ENCODE measurements around the gene PHGDH. TPM values are rescaled to one million over a fixed set of nuclear protein-coding genes. Genes with fewer than 3 reads are reported as not detected.

The PHGDH gene
- 10 to 100 TPM in 1 of 6 donors, 1 to 10 TPM in 4, not detected in 1; 2.4 to 11.3 (median 2.7) TPM for polyA plus RNA-seq (ENCODE audit: low read depth in 6 of 6)

DNA sequence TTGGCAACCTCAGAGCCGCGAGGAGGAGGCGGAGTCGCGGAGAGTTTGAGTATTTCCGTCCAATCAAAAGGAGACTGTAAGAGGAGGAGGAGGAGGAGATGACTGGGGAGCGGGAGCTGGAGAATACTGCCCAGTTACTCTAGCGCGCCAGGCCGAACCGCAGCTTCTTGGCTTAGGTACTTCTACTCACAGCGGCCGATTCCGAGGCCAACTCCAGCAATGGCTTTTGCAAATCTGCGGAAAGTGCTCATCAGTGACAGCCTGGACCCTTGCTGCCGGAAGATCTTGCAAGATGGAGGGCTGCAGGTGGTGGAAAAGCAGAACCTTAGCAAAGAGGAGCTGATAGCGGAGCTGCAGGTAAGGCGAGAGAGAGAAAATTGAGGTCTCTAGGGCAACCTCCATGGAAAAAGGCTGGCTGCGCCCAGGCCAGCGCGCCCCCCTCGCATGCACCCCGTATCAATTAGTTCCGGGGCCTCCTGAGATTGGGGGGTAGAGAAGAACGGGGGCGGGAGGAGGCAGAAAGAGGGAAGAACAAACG lies at the start of gene PHGDH:
PHGDH (plus strand) TSS at position 131 of the 538 bp plus-strand sequence; CDS start at position 220, 89 bp downstream.
- Mint-ChIP-seq H3K27me3 (peaks cover 4 to 30% (median 27%) of the 10 kb centered on the region in 3 donors), H3K36me3 (peaks cover 0 to 3% of the 10 kb centered on the region in 2 donors), H3K9me3 (peaks cover 0 to 3% (median 0%) of the 10 kb centered on the region in 7 donors), H3K4me1 (peaks cover 19 to 27% (median 20%) of the 10 kb centered on the region in 3 donors), H3K27ac (peak within 1 kb of the TSS in 3 of 6 donors; percentile 49 to 88 (median 77)), H3K4me3 (peak within 1 kb of the TSS; percentile 85 to 95 (median 93))
- DNase-seq (peak; percentile 17), ATAC-seq (ENCODE audit: low read depth in 2 of 2) (peak; percentile 66 to 68)

DNA sequence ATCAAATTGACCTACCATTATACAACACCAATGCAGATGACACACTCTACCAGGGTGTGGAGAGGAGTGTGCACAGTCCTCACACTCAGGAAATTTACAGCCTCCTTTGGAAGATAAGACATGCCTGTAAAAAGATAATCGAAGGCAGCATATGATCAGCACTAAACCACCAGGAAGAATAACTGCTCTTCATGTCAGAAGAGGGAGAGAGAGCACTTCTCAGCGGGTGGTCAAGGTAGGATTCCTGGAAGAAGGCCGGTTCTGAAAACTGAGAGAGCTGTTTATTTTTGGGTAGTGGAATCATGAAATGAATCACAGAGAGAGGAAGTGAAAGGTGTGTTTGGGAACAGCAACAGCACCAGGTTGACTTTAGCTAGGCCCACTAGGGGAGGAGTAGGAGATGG lies 49.7 kb upstream of the PHGDH start:
- H3K4me3 Mint-ChIP-seq = no peak overlapping the region
- H3K27ac Mint-ChIP-seq = no peak overlapping the region
- no peaks in the 10 kb centered on the region for H3K4me1 Mint-ChIP-seq
- no peaks in the 10 kb centered on the region for H3K36me3 Mint-ChIP-seq
- no peak for ATAC-seq (ENCODE audit: low read depth in 2 of 2)
- no peak for DNase-seq
- H3K27me3 Mint-ChIP-seq = peaks cover 3 to 35% (median 30%) of the 10 kb centered on the region in 3 donors
- no peaks in the 10 kb centered on the region for H3K9me3 Mint-ChIP-seq

DNA sequence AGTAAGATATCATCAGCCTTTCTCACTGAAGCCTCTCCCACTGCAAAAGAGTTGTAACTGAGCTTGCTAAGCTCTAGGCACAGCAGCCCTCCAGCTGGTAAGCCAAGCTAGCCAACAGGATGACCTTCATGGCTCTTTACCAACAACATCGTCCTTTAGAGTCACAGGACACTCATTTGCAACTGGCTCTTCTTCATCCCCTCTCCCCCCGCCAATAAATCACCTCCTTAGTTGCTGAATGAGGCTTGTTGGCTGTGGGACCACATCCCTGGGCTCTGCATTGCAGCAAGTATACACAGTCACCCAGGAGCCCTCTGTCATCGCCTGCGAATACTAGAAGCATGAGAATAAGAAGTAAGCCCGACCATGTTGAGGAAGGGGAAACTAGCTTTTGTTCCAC lies 47.7 kb upstream of the PHGDH start:
- H3K36me3 Mint-ChIP-seq = no peaks in the 10 kb centered on the region
- no peak overlapping the region for H3K27ac Mint-ChIP-seq
- ATAC-seq (ENCODE audit: low read depth in 2 of 2) (no peak), DNase-seq (no peak)
- no peak overlapping the region for H3K4me3 Mint-ChIP-seq
- peaks cover 0 to 31% (median 26%) of the 10 kb centered on the region in 3 donors for H3K27me3 Mint-ChIP-seq
- no peaks in the 10 kb centered on the region for H3K9me3 Mint-ChIP-seq
- H3K4me1 Mint-ChIP-seq = no peaks in the 10 kb centered on the region

DNA sequence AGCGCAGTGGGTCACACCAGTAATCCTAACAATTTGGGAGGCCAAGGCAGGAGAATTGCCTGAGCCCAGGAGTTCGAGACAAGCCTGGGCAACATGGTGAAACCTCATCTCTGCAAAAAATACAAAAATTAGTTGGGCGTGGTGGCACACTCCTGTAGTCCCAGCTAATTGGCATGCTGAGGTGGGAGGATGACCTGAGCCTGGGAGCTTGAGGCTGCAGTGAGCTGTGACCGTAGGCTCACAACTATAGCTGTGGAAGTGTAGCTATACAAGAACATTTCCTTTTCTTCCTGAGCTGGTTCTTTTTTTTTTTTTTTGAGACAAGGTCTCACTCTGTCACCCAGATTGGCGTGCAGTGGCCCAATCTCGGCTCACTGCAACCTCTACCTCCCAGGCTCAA lies 44.6 kb upstream of the PHGDH start:
- no peak for ATAC-seq (ENCODE audit: low read depth in 2 of 2)
- H3K27ac Mint-ChIP-seq = no peak overlapping the region
- no peaks in the 10 kb centered on the region for H3K36me3 Mint-ChIP-seq
- H3K9me3 Mint-ChIP-seq = no peaks in the 10 kb centered on the region
- no peaks in the 10 kb centered on the region for H3K4me1 Mint-ChIP-seq
- DNase-seq = no peak
- H3K4me3 Mint-ChIP-seq = no peak overlapping the region
- peaks cover 7 to 24% (median 17%) of the 10 kb centered on the region in 3 donors for H3K27me3 Mint-ChIP-seq

DNA sequence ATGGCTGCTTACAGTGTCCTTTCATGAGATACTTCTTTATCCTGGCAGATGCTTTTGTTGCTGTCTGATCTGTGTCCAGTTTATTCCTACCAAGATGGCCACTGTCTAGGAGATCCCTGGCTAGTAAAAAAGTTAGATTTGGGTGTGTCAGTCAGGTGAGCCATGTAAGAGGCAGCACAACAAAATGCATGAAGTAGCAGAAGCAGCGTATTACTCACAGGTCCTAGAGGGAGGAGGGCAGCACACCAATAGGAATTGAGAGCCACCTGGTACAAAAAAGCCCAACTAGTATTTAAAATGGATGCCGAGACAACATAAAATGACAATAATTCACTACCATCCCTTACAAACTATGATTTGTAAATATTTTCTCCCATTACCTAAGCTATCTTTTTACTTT lies 40.8 kb upstream of the PHGDH start:
- DNase-seq (no peak), ATAC-seq (ENCODE audit: low read depth in 2 of 2) (no peak)
- H3K36me3 Mint-ChIP-seq = no peaks in the 10 kb centered on the region
- no peak overlapping the region for H3K27ac Mint-ChIP-seq
- H3K4me3 Mint-ChIP-seq = no peak overlapping the region
- no peaks in the 10 kb centered on the region for H3K9me3 Mint-ChIP-seq
- peaks cover 22 to 37% (median 32%) of the 10 kb centered on the region in 3 donors for H3K27me3 Mint-ChIP-seq
- H3K4me1 Mint-ChIP-seq = peaks cover 5 to 11% (median 7%) of the 10 kb centered on the region in 3 donors

DNA sequence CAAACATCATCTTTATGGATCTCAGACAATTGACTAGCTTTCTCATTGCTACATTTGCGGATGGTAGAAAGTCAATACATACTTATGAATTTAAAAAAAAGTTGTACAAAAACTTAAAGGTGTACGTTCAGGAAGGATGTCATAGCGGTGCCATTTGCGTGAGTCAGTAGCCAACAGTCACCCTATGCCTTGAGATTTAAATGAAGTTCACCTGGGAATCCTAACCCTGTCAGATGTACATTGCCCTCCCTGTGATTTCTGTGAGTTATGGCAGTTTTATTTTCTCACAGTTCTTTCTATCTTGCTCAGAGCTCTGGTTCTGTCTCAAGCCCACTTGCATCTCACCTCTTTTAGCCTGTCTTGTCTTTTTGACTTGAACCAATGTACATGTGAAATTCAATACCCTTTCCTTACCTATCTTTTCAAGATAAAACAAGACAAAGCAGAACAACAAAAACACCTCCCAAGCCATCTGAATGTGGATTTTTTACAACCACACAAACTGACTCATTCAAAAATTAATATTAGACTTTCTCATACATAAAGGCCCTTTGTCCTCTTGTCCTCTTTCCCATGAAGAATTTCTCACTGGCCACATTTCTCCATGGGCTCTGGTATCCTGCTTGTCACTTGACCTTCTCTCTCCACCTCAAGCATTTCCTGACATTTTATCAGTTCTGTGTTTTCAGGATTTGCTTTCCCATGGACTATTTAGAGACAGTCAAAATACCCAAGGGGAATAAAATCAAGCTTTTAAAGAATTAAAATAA lies 38.4 kb upstream of the PHGDH start:
- no peaks in the 10 kb centered on the region for H3K36me3 Mint-ChIP-seq
- H3K4me3 Mint-ChIP-seq = no peak overlapping the region
- peak overlapping the region in 1 of 6 donors; percentile 12 for H3K27ac Mint-ChIP-seq
- H3K4me1 Mint-ChIP-seq = peaks cover 5 to 12% (median 7%) of the 10 kb centered on the region in 3 donors
- peaks cover 22 to 35% (median 34%) of the 10 kb centered on the region in 3 donors for H3K27me3 Mint-ChIP-seq
- no peak for ATAC-seq (ENCODE audit: low read depth in 2 of 2)
- H3K9me3 Mint-ChIP-seq = no peaks in the 10 kb centered on the region
- no peak for DNase-seq

DNA sequence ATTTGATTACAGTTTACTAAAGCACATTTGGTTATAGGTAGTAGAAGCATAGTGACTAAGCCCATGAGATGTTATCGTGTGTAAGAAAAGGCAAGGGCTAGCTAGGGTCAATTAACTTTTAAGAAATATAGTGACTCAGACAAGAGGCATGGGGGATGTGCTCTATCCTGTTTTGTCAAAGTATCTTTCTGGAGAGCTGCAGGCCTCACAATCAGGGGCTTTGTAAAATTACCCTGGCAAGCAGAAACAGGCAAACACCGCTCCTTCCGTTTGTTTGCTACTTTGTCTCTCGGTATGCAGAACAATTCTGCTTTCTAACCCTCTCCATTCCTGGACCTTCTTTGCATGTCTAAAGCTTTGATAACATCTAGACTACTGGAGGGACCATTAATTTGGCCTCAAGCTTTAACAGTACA lies 37.6 kb upstream of the PHGDH start:
- H3K27me3 Mint-ChIP-seq = peaks cover 22 to 42% (median 40%) of the 10 kb centered on the region in 3 donors
- no peaks in the 10 kb centered on the region for H3K36me3 Mint-ChIP-seq
- ATAC-seq (ENCODE audit: low read depth in 2 of 2) (no peak), DNase-seq (no peak)
- H3K4me1 Mint-ChIP-seq = peaks cover 5 to 12% (median 7%) of the 10 kb centered on the region in 3 donors
- H3K4me3 Mint-ChIP-seq = no peak overlapping the region
- H3K27ac Mint-ChIP-seq = no peak overlapping the region
- no peaks in the 10 kb centered on the region for H3K9me3 Mint-ChIP-seq

DNA sequence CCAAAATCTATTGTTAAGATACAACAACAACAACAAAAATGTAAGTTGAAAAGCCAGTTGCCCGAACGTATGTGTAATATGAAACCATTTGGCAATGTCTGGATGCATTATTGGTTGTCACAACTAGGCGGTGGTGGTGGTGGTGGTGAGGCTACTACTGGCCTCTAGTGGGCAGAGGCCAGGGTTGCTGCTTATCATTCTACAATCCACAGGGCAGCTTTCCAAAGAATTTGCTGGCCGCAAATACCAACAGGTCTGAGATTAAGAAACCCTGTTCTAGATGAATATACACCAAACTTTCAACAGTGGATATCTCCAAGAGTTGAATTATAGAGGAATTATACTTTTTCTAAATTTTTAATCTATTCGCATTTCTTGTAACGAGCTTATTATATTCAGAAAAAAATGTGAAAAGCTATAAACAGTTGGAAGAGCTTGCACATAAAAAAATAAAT lies 36.9 kb upstream of the PHGDH start:
- ATAC-seq (ENCODE audit: low read depth in 2 of 2) (peak; percentile 55 to 65), DNase-seq (no peak)
- Mint-ChIP-seq H3K4me3 (peak overlapping the region in 3 of 8 donors; percentile 28 to 79 (median 38)), H3K36me3 (no peaks in the 10 kb centered on the region), H3K9me3 (no peaks in the 10 kb centered on the region), H3K4me1 (peaks cover 5 to 12% (median 7%) of the 10 kb centered on the region in 3 donors), H3K27me3 (peaks cover 23 to 42% (median 37%) of the 10 kb centered on the region in 3 donors), H3K27ac (no peak overlapping the region)

DNA sequence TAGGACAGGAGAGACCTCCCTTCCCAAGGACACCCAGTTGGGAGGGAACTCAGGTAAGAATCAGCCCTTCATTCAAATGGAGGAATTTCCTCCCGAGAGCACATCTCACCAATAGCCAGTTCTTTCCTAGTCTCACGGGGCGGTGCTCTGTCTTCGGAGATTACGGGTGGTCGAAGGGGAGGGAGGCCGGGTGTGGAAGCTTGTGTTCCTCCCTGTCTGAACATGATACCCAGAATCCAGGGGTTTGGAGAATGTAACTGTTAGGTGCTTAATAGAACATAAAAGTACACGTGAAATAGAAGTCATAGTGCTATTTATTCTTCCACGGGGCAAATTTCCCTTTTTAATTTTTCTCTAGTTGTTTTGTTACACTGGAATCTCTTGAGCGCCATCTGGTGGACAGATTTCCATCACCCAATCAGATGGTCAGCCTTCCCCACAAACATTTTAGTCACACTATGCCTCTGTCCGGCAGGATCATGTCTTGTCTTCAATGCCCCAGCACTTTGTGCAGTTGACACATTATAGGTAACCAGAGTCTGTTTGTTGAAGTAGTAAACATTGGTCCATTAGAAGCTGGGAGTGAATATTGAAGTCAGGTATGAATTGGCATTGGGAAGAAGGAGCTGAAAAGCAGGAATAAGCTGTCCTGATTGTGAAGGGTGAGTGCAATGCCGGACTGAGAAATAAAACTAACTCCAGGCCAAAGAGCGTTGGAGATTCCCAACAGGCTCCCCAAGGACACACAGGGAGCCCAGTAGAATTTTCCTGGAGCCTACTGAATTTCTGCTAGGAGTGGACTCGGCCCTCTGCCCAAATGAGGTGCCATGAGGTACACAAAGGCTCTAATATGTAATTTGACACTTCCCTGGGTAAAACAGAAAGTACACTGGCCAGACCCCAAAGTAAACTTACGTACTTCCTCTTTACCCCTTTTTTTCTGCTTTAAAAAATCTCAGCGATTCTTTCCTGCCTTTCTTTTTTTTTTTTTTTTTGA lies 36.1 kb upstream of the PHGDH start:
- no peaks in the 10 kb centered on the region for H3K9me3 Mint-ChIP-seq
- peak; percentile 40 to 56 for ATAC-seq (ENCODE audit: low read depth in 2 of 2)
- peak overlapping the region in 6 of 8 donors; percentile 38 to 79 (median 51) for H3K4me3 Mint-ChIP-seq
- peaks cover 20 to 41% (median 30%) of the 10 kb centered on the region in 3 donors for H3K27me3 Mint-ChIP-seq
- H3K36me3 Mint-ChIP-seq = no peaks in the 10 kb centered on the region
- peak overlapping the region in 1 of 6 donors; percentile 1 for H3K27ac Mint-ChIP-seq
- DNase-seq = peak; percentile 33
- H3K4me1 Mint-ChIP-seq = peaks cover 5 to 12% (median 7%) of the 10 kb centered on the region in 3 donors

DNA sequence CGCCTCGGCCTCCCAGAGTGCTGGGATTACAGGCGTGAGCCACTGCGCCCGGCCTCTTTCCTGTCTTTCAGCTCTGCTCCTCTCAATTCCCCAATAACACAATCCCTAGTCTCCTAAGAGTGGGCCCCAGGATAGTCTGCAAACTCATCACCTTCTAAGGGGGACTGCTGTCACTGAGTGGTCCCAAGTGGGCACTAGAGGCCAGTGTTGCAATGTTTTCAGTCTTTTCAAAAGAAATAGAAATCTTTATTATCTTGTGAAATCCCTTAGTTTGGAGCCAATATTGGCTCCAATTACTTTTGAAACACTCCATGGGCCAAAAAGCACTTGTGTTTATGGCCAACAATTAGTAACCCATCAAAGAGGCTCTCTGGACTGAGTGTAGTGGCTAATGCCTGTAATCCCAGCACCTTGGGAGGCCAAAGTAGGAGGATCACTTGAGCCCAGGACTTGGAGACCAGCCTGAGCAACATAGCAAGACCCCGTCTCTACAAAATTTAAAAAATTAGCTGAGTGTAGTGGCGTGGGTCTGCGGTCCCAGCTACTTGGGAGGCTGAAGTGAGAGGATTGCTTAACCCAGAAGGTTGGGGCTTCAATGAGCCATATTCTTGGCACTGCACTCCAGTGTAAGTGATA lies 35.0 kb upstream of the PHGDH start:
- peaks cover 5 to 12% (median 7%) of the 10 kb centered on the region in 3 donors for H3K4me1 Mint-ChIP-seq
- no peak overlapping the region for H3K27ac Mint-ChIP-seq
- H3K9me3 Mint-ChIP-seq = no peaks in the 10 kb centered on the region
- ATAC-seq (ENCODE audit: low read depth in 2 of 2) (no peak), DNase-seq (no peak)
- H3K27me3 Mint-ChIP-seq = peaks cover 20 to 41% (median 26%) of the 10 kb centered on the region in 3 donors
- no peaks in the 10 kb centered on the region for H3K36me3 Mint-ChIP-seq
- peak overlapping the region in 2 of 8 donors; percentile 10 to 47 for H3K4me3 Mint-ChIP-seq

DNA sequence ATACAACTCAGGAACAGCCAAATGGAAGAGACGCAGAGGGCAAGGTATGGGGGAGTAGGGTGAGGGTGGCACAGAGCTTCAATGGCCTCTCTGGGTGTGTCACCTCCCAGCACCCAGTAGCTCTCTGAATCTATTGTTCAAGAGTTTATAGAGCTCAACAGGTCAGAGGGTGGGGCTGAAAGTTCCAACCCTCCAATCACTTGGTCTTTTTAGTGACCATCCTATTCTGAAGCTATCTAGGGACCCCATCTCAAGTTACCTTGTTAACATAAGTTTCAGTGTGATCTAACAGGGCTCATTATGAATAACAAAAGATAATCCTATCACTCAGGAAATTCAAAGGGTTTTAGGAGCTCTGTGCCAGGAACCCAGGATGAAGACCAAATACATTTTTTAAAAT lies 32.5 kb upstream of the PHGDH start:
- Mint-ChIP-seq H3K9me3 (no peaks in the 10 kb centered on the region), H3K27ac (no peak overlapping the region), H3K4me1 (peaks cover 5 to 12% (median 7%) of the 10 kb centered on the region in 3 donors), H3K27me3 (peaks cover 12 to 22% (median 18%) of the 10 kb centered on the region in 3 donors), H3K36me3 (no peaks in the 10 kb centered on the region), H3K4me3 (no peak overlapping the region)
- ATAC-seq (ENCODE audit: low read depth in 2 of 2) (no peak), DNase-seq (no peak)

DNA sequence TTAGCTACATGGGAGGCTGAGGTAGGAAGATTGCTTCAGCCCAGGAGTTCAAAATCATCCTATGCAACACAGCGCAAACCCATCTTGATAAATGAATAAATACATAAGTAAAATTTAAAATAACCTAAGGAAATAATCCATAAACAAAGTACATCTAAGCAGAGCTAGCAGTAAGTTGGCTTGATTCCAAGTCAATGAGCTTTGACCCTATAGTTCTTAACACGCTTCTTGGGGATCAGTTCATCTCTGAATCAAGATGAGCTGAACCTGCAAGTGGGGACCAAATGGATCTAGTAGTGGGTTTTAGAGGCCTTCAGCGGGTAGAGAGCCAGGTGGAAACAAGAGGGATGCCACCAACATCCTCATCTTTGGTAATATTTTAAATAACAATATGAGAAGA lies 31.5 kb upstream of the PHGDH start:
- H3K4me3 Mint-ChIP-seq = no peak overlapping the region
- ATAC-seq (ENCODE audit: low read depth in 2 of 2) (no peak), DNase-seq (no peak)
- peaks cover 9 to 22% (median 18%) of the 10 kb centered on the region in 3 donors for H3K27me3 Mint-ChIP-seq
- no peak overlapping the region for H3K27ac Mint-ChIP-seq
- no peaks in the 10 kb centered on the region for H3K9me3 Mint-ChIP-seq
- H3K36me3 Mint-ChIP-seq = no peaks in the 10 kb centered on the region
- peaks cover 5 to 8% (median 6%) of the 10 kb centered on the region in 3 donors for H3K4me1 Mint-ChIP-seq

Data from naive B cell (primary cell).